A204.1 (cell line): ENCODE measurements around the gene HLF.

ENCODE experiments used
- FAIRE-seq: peaks from 2 replicates; lab custom pipeline; 2012; peaks lifted over from hg19 to GRCh38; lab: Jason Lieb, UNC

The HLF gene, protein sequence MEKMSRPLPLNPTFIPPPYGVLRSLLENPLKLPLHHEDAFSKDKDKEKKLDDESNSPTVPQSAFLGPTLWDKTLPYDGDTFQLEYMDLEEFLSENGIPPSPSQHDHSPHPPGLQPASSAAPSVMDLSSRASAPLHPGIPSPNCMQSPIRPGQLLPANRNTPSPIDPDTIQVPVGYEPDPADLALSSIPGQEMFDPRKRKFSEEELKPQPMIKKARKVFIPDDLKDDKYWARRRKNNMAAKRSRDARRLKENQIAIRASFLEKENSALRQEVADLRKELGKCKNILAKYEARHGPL

DNA sequence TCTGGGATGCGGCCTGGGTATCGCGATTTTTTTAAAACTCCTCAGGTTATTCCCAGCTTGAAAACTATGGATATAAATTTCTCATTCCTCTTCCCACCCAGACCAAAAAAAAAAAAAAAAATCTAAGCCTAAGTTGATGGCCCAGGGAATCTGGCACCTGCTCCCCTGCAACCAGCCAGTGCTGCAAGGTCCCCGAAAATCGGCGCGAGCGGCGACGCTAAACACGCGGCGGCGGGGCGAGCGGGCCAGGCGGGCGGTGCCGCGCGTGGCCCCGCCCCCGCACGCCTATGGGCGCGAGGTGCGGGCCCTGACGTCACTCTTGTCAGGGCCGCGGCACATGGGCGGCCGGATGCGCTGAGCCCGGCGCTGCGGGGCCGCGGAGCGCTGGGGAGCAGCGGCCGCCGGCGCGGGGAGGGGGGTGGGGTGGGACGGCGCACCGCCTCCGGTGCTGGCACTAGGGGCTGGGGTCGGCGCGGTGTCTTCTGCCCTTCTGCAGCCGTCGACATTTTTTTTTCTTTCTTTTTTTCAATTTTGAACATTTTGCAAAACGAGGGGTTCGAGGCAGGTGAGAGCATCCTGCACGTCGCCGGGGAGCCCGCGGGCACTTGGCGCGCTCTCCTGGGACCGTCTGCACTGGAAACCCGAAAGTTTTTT is at the start of gene HLF:
Gene HLF (plus strand): TSS at position 316 of the 654 bp plus-strand sequence. CDS start 525 bp downstream, outside the sequence.
- FAIRE-seq: no peak

DNA sequence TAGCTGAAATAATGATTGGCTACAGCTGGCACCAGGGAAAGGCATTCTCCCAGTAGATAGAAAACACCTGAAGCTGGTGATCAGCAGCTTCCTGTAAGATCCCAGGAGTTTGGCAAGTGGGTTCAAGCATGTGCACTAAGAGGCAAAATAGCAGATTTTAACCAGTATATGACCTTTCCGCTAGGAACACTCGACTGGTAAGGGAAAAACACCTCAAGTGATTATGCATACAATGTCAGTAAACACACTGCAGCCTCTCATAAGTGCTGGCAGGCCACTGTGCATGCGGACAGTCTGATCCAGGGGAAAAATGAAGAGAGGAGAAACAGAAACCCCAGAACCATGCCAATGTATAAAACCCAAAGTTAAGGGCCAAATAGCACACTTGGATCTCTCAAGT is 49.0 kb upstream of the HLF start:
- no peak for FAIRE-seq

DNA sequence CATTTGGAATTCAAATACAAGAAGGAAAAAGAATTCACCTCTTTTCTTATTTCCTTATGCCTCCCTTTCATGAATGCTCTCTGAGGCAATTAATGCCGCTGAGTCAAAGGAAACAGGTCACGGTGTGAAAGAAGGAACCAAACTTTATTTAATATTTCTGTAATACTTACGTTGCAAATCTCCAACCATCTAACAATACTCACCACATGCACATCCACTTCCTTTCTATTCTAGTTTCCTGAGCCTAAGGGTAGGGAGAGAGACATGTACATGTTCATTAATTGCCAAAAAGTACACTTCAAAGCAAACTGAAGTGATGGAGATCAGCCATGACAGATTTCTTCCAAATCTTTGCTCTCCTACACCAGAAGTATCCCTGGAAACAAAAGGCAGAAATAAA is 47.9 kb upstream of the HLF start:
- FAIRE-seq: no peak

DNA sequence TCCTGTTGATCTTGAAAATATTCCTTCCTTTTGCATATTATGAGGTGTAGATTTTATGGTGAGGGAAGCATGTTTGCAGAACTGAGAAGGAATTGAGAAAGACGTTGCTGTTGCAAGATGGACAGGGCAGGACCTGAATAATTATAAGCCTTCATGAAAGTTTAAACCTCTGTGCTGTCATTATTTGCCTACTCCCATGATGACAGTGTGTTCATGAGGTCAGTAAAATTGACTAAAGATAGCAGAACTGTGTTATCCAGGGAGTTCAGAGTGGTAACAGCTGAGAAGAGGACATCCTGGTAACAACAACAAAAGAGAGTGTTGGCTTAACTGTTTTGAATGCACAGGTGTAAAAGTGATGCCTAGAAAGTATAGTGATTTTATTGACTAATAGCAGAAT is 45.3 kb upstream of the HLF start:
- no peak for FAIRE-seq

DNA sequence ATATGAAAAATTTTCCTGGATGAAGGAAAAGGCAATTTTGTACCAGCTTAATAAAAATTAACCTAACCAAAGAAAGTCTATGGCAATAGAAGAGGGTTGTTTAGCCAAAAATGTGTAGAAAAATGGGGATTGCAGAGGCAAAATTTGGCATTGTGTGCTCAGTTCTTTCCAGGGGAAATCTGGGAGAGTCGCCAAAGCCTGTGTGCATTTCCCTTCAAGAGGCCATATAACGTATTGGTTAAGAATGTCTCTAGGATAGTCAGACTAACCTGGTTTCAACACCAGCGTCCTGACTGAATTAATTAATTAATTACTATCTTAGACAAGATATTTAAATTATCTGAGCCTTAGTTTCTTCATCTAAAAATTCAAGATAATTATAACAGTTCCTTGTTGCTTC is 44.8 kb upstream of the HLF start:
- FAIRE-seq: no peak

DNA sequence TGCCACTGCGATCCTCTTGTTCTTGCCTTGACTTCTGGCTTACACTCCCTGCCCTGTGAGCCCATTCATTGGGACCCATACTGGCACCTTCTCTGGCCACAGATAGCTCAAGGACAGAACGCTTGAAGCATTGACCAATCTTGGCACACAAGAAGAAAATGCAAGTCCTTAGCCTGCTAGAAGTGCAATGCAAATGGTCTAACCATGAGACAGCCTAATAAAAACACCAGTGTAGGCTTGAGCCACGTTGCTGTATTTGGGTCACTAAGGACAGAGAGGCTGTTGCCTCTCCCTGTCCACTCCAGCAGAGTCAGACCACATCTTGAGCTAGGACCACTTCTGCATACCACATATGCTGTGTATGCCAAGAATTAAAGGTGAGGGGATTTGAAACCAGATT is 41.2 kb upstream of the HLF start:
- FAIRE-seq: no peak

DNA sequence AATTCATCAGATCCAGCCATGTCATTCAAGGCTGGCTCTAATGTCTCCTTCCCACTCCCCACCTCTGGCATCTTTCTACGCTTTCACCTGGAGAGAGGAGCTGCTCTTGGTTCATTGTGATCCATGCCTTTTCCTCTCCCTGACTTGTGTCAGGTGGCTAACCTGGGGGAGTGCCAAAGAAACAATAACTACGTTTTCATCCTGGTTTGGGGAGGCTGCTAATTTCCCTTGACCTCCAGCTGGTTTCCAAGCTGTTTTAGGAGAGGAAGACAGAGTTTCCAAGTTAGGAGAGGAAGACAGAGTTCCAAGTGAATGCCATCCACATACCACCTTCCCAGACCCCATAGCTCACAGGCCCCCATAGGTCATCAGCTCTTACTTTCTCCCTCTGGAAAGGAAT is 40.0 kb upstream of the HLF start:
- no peak for FAIRE-seq

DNA sequence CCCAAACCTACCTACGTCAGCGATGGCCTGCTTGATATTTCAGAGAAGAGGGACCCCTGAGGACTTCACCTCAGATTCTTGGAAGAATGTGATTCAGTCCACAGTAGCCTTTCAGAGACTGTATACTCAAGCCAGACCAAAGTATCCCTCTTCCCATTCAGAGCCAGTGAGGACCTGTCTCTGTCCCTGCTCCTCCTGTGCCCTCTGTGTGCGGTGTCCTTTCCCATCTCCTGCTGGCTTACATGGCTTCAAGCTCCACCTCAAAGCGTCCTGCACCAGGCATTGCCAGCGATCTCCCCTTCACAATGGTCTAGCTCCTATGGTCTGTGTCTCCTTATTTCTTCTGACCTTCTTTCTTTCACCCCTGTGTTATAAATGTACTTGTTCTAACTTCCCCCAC is 39.5 kb upstream of the HLF start:
- FAIRE-seq: no peak

DNA sequence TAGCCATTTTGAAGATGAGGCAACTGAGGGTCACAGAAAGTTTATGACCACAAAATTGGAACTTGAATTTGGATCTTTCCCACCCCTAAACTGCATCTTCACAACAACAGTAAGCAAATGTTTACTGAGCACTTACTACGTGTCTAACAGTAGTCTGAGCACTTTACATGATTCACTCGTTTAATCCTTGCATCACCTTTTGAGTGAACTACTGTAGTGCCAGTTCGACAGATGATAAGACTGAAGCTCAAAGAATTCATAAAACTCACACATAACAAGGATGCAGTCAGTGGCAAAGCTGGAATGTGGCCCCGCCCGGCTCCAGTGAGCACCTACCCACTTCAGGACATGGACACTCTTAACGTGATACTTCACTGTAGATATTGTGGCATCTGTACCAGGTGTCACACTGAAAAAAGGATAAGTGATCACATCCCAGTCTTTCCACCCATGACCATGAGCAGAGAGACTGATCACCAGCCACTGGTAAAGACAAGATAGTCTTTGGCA is 36.0 kb upstream of the HLF start:
- no peak for FAIRE-seq

DNA sequence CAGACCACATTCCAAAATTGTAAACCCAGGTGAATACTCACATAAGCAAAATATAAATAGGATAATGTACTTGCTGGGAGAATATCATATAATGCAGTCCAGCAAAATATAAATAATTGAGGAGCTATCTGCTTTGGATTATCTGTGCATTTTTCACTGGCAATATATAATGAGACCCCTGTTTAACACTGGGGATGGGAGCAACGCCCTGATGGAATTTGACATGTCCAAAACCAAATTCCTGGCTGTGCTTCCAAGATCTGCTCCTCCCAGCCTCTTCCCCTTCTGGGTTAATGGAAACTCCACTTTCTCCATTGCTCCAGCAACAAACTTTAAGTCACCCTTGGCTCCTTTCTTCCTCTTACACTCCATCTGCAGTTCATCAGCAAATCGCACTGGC is 35.5 kb upstream of the HLF start:
- FAIRE-seq: no peak

DNA sequence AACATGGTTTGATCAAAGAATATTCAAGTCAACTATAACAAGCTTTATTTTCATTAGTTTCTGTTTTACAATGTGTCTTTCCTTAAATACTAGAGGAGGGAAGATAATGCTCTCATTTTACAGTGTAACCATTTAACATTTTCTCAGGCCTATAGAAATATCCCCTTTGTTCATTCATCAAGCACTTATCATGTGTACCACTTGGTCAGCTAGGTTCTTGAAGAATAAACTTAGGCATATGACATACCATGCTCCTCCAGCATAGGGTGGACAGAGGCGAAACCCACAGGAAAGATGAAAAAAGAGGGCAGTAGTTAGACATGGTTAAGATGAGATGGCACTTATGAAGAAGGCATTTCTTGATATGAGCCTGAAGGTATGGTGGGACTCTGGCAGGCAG is 34.0 kb upstream of the HLF start:
- FAIRE-seq: no peak

DNA sequence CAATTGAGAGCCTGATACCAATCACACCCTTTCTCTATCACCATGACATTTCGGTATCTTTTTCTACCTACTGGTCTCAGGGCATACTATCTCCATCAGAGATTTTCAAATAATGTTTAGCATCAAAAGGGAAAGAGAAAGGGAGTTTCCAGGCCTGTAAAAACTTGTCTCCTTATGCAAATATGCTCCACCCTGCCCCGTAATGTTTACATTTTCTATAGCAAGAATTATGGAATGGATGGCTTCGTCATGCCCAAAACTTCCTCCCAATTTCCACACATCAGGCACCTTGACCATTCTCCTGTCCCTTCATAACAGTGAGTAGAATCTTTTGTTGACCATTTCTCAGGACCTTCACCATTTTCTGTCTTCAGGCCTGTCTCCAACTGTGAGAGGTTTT is 30.9 kb upstream of the HLF start:
- no peak for FAIRE-seq

DNA sequence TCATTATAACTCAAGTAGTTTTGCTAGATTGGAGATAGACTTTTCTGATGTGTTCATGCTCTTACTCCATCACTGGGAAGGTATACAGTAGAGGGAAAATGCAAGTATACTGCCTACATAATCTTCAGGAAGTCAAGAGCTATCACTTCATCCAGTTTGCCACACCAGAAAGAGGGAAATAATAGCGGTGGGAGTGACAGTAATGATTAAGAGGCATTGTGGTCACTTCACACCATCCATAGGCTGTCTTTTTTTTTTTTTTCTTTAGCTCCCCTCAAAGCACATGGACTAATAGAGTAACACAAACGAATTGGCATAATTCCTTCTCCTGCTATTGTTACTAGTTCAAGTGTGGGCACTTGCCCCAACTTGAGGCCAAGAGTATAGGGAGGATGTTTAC is 28.4 kb upstream of the HLF start:
- FAIRE-seq: no peak

DNA sequence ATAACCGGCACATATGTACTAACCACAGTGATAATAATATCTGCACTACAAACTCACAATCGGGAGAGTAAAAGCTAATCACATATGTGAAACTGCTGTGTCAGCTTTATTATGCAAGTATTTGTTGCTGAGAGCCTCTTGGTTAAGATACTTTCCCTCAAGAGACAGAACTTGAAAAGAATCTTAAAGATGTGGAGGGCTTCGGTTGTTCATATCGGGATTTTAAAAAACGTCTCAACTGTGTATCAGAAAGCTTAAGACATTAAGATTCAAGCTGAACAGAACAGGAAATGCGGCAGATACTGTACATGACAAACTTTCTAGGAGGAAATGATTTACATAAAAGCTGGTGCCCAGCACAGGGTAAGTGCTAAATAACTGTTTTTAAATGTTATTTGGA is 27.5 kb upstream of the HLF start:
- no peak for FAIRE-seq

DNA sequence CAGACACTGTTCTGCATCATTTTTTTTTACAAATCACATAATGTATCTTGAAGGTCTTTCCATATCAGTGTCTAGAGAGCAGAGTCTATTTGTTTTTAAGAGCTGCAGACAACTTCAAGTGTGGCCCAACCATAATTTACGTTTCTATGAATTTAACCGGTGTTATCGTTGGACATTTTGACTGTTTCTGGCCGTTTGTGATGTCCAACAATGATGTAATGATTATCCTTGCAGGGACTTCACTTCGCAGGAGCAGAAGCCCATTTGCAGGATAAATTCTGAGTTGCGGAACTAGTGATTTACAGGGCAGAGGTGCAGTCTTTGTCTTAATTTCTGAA is 26.9 kb upstream of the HLF start:
- no peak for FAIRE-seq

DNA sequence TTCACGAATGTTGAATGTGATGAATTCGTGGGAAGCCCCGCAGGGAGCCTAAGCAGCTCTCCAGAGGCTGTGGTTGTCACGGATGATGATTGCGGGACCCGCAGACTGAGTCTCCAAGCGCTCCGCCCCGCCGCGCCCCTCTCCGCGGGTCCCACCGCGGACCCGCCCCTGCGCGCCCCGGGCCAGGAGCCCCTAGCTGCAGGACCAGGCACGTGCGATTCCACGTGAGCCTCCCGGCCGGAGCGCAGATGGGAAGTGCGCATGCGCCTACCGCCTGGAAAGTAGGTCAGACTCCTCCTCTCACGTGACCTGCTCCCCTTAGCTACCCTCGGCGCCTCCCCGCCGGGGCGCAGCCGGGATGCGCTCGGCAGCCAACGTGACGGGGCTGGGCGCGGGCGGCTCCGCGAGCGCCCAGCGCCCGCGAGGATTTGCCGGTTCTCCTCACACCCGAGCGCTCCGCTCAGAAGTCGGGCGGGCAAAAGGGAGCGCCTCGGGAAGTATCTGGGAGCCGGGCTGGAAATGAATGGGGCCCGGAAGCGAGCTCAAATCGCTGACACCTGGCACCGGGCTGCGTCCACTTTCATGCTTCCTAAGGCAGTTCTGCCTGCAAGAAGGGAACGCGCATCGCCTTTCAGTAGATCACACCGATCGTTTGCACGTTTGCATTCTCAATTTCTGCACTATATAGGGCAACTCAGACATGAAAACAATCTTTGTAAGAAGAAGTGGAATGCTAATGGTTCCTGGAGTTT is 26.4 kb upstream of the HLF start:
- FAIRE-seq: no peak

DNA sequence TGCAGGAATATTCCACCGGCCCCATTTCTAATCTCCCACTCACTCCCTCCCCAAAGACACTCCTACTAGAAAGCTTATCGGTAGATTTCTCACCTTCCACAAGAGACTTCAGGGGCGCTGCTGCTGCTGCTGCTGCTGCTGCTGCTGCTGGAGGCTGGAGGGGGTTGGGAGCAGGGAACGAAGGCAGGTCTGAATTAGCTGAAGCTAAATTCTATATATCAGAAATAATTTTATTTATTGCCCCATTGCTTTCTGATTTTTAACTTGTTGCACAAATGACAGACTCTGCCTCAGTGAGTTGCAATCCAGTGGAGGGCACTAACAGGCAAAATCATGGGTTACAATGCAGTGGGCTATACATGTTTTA is 25.8 kb upstream of the HLF start:
- FAIRE-seq: no peak

DNA sequence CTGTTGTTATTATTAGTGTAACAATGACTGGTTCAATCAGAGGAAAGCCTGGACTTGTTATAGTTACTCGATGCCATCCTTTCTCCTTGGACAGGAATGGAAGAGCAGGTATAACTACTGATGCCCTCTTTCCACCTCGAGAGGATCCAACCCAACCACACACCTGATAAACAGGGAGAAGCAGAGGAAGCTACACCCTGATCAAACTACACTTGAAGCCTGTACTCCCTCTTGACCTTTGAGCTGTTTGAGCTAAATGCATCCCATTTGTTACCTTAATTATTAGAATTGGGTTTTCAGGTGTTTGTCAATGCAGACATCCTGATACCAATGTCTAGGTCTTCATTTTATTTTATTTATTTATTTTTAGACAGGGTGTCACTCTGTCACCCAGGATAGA is 23.7 kb upstream of the HLF start:
- no peak for FAIRE-seq

DNA sequence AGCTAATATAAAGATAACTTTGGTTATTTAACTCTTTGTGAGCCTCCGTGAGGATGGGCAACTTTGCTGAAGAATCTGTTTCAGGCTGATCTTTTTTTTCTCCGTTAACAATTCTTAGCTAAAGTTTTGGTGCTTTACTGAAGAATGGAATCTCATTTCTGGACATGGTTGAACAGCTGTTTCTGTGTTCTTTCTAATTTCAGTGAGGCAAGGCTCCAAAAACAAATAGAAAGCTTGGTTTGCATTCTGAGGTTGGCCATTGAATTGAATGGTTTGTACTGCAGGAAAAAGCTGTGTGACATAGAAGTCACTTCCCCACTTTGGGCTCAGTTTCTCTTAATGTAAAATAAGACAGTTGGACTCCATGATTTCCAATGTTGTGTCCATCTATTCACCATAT is 22.3 kb upstream of the HLF start:
- no peak for FAIRE-seq

DNA sequence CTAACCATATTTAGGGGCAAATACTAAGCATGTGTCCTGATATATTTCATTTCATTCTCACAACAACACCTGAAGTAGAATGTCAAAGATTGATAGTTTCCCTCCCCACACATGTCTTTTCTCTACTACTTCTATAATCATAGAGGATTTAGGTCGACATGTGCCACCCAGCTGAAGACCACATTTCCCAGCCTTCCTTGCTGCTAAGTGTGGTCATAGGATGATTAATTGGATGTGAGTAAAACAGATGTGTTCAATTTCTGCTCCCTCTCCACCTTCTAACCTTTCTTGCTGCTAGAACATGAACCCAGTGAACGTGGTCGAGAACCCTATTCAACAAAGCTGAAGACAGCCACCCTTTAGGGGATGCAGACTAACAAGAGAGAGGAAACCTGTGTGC is 18.8 kb upstream of the HLF start:
- no peak for FAIRE-seq

DNA sequence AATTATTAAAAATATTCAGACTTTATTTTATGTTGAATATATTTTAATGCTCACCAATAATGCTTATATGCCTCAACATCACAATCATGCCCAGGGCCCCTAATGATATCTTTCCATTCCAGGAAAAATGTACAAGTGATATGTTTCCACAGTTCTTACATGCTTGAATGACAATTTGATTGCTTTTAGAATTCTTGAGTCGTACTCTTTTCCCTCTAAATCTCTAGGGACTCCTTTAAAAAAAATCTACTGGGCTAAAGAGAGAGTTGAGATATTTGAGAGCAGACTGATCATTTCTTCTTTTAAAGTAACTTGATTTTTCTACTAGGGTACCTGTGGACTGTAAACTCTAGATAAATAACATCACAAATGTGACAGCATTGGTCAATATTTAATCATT is 18.2 kb upstream of the HLF start:
- no peak for FAIRE-seq

DNA sequence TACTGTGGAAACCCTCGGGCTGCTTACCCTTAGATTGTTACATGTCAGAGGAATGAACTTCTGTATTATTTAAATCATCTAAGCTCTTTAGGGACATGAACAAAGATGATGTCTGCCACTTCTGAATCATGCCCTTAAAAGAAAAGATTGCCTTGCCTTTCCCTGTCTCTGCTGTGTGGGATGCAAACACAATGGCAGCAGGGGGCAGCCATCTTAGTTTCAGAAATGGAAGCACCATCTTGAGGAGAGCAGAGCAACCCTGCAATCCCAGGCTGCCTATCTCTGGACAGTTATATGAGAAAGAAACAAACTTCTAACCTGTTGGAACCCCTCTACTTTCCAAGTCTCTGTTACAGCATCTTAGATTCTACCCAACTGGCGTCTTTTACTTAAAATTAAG is 16.7 kb upstream of the HLF start:
- no peak for FAIRE-seq

DNA sequence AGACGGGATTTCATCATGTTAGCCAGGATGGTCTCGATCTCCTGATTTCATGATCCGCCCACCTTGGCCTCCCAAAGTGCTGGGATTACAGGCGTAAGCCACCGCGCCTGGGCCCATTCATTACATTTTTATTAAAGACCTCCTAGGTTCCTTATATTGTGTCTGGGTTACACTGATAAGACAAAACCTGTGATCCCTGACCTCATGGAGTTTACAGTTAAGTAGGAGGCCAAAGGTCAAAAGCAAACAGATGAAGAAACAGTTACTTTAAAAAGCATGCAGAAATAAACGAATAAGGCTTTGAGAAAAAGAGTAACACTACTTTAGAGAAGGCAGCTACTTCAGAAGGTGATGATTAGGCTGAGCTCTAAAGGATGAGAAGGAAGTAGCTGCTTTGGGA is 14.9 kb upstream of the HLF start:
- FAIRE-seq: no peak

DNA sequence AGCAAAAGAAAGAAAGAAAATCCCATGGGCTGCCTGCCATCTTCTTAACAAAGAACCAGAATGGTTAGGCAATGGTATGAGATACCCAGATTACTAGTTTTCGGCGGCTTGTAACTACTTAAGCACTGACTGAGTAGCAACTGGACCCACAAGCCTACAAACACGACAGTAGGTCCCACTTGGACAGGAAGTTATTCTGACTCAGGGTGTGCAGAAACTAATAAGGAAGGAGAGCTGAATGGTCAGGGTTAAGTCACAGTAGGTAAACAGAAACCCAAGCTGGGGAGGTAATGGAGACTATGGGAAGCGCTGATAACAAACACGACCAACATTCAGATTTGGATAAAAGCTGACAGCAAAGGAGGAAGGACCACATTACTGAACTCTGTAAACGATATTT is 10.4 kb upstream of the HLF start:
- no peak for FAIRE-seq
